ENCODE measurements around the gene VWF. TPM values are rescaled to one million over a fixed set of nuclear protein-coding genes. Genes with fewer than 3 reads are reported as not detected.

Gene VWF
- total RNA-seq, 1 experiment from 2014 or later, result not detected

- no peak for TF ChIP-seq EZH2 (IDR thresholded peaks at IDR 0.05; ENCODE audit: low read length, unreplicated experiment)
- TF ChIP-seq CTCF (conservative IDR thresholded peaks at IDR 0.05; ENCODE audit: low read depth, low read length), result peak; percentile 36; the same call in 1 of the 2 replicates
- Histone ChIP-seq H3K9ac (ENCODE audit: low read length) (no peak overlapping the region), H3K9me3 (ENCODE audit: low read length) (no peaks in the 10 kb centered on the region), H3K9me2 (replicated peaks; ENCODE audit: low read length) (no peaks in the 10 kb centered on the region), H3K27me3 (ENCODE audit: low read length) (0 out of 2 replicates have a peak, but pooled peaks cover 8% of the 10 kb centered on the region), H3K27ac (ENCODE audit: low read length) (no peak overlapping the region), H4K20me1 (ENCODE audit: low read length) (no peaks in the 10 kb centered on the region), H2AFZ (ENCODE audit: low read length) (no peak overlapping the region), H3K4me2 (ENCODE audit: low read length) (no peak overlapping the region), H3K4me1 (ENCODE audit: insufficient read depth, low read length) (no peaks in the 10 kb centered on the region), H3K36me3 (ENCODE audit: low read depth, low read length) (no peaks in the 10 kb centered on the region), H3F3A (ENCODE audit: low read length, unreplicated experiment) (no peaks in the 10 kb centered on the region), H3K79me2 (ENCODE audit: low read length) (no peaks in the 10 kb centered on the region), H3K4me3 (ENCODE audit: low read length) (no peak overlapping the region)
- CTCF ChIA-PET, result no interaction called here
- POLR2A ChIA-PET (ENCODE audit: unreplicated experiment), result no interaction called here
- intact Hi-C loops (cut with micrococcal nuclease), result no loop called here
- ATAC-seq (no peak), DNase-seq (peak; percentile 16)
- BruUV-seq (replicated peaks), result no TSS peak
These were observed 225.6 kb downstream of the VWF start for GRCh38 chr12:5898874-5899273.

Other genes with a start within 250 kb of the VWF start
- gene ANO2, start 179.4 kb downstream of the VWF start, total RNA-seq (2014; rRNA removed), result not detected in 2 replicates
- 153 and 174 TPM in 2 replicates for gene CD9, start 75.7 kb upstream of the VWF start, total RNA-seq (2014; rRNA removed)
- 18.0 and 18.4 TPM in 2 replicates for gene PLEKHG6, start 186.0 kb upstream of the VWF start, total RNA-seq (2014; rRNA removed)
- gene TNFRSF1A, start 217.4 kb upstream of the VWF start, total RNA-seq (2014; rRNA removed), result 95.1 and 97.4 TPM in 2 replicates

All from PC-3 (cell line).